Karpas-422 (cell line): ENCODE data around the gene FHIT. TPM values are rescaled to one million over a fixed set of nuclear protein-coding genes. Genes with fewer than 3 reads are reported as not detected.

Experiments
- DNase-seq: peaks from one replicate; pipeline ENCODE4 v3.0.0-alpha.2; 2015
- H2AFZ ChIP-seq: fragments of 200-600 bp; sonication (generic); 2 replicates; pipeline ENCODE4 v1.6.1; 2014; ENCODE audit warnings: antibody characterized with exemption, low read length, mixed read lengths
- H3K27ac ChIP-seq: fragments of 200-600 bp; sonication (generic); 2 replicates; pipeline ENCODE4 v1.5.1; 2014; ENCODE audit warnings: mild to moderate bottlenecking, low read length, moderate library complexity
- H3K27me3 ChIP-seq: fragments of 200-600 bp; sonication (generic); 2 replicates; pipeline ENCODE4 v1.6.1; 2014; ENCODE audit warnings: low read length, mixed read lengths
- H3K36me3 ChIP-seq: fragments of 200-600 bp; sonication (generic); 2 replicates; pipeline ENCODE4 v1.6.1; 2014; ENCODE audit warnings: low read length, mixed read lengths; ENCODE audit not compliant: insufficient read depth
- H3K4me1 ChIP-seq: fragments of 200-600 bp; sonication (generic); 2 replicates; pipeline ENCODE4 v1.6.1; 2014; ENCODE audit warnings: mild to moderate bottlenecking, low read length, mixed read lengths
- H3K4me2 ChIP-seq: fragments of 200-600 bp; sonication (generic); 2 replicates; pipeline ENCODE4 v1.6.1; 2014; ENCODE audit warnings: low read length, low read depth, mild to moderate bottlenecking; ENCODE audit not compliant: poor library complexity, severe bottlenecking
- H3K4me3 ChIP-seq: fragments of 200-600 bp; sonication (generic); 2 replicates; pipeline ENCODE4 v1.5.1; 2014; ENCODE audit warnings: mild to moderate bottlenecking, antibody characterized with exemption, low read length, mixed read lengths
- H3K79me2 ChIP-seq: fragments of 200-600 bp; sonication (generic); 2 replicates; pipeline ENCODE4 v1.6.1; 2014; ENCODE audit warnings: mild to moderate bottlenecking, low read length, mixed read lengths
- H3K9ac ChIP-seq: fragments of 200-600 bp; sonication (generic); 2 replicates; pipeline ENCODE4 v1.6.0; 2014; ENCODE audit warnings: low read length
- H3K9me2 ChIP-seq: fragments of 200-600 bp; sonication (generic), shearing (Covaris generic); replicated peaks from 2 replicates; pipeline ENCODE4 v1.6.0; 2014; ENCODE audit warnings: mild to moderate bottlenecking, low read length, moderate library complexity; ENCODE audit not compliant: insufficient read depth
- H3K9me3 ChIP-seq: fragments of 300-700, 200-600 bp; sonication (generic); 2 replicates; pipeline ENCODE4 v1.6.1; 2014; ENCODE audit warnings: low read length, mixed read lengths
- H4K20me1 ChIP-seq: fragments of 200-600 bp; sonication (generic); 2 replicates; pipeline ENCODE4 v1.6.1; 2014; ENCODE audit warnings: mild to moderate bottlenecking, antibody characterized with exemption, low read length, low read depth; ENCODE audit not compliant: insufficient read depth
- total RNA-seq: library from RNA; depleted of rRNA; stranded (reverse); fragments of >200 nt; shearing (Covaris generic); gene quantifications from 2 replicates; pipeline ENCODE4 v1.2.3, GENCODE V29; 2014; ENCODE audit warnings: low replicate concordance

The FHIT gene
- total RNA-seq, 1 experiment from 2014 or later = not detected

- no peaks in the 10 kb centered on the region for H4K20me1 ChIP-seq
- no peaks in the 10 kb centered on the region for H3K27me3 ChIP-seq
- H3K4me1 ChIP-seq = no peaks in the 10 kb centered on the region
- no peaks in the 10 kb centered on the region for H3K36me3 ChIP-seq
- H2AFZ ChIP-seq = no peak overlapping the region
- H3K9ac ChIP-seq = no peak overlapping the region
- no peak overlapping the region for H3K27ac ChIP-seq
- peaks cover 22% of the 10 kb centered on the region for H3K9me3 ChIP-seq
- no peak overlapping the region for H3K4me3 ChIP-seq
- H3K4me2 ChIP-seq = no peak overlapping the region
- DNase-seq = no peak
- H3K9me2 ChIP-seq = no peaks in the 10 kb centered on the region
- H3K79me2 ChIP-seq = no peaks in the 10 kb centered on the region
Measured at GRCh38 chr3:61158667-61159066, 92.6 kb downstream of the FHIT start.

- H3K4me3 ChIP-seq = no peak overlapping the region
- H2AFZ ChIP-seq = no peak overlapping the region
- H3K27me3 ChIP-seq = no peaks in the 10 kb centered on the region
- H3K79me2 ChIP-seq = no peaks in the 10 kb centered on the region
- no peak for DNase-seq
- H3K9ac ChIP-seq = no peak overlapping the region
- no peak overlapping the region for H3K4me2 ChIP-seq
- no peaks in the 10 kb centered on the region for H3K9me2 ChIP-seq
- no peaks in the 10 kb centered on the region for H4K20me1 ChIP-seq
- H3K36me3 ChIP-seq = no peaks in the 10 kb centered on the region
- no peak overlapping the region for H3K27ac ChIP-seq
- H3K4me1 ChIP-seq = no peaks in the 10 kb centered on the region
- H3K9me3 ChIP-seq = peaks cover 26% of the 10 kb centered on the region
Measured at GRCh38 chr3:61158216-61158615, 93.0 kb downstream of the FHIT start.

DNA sequence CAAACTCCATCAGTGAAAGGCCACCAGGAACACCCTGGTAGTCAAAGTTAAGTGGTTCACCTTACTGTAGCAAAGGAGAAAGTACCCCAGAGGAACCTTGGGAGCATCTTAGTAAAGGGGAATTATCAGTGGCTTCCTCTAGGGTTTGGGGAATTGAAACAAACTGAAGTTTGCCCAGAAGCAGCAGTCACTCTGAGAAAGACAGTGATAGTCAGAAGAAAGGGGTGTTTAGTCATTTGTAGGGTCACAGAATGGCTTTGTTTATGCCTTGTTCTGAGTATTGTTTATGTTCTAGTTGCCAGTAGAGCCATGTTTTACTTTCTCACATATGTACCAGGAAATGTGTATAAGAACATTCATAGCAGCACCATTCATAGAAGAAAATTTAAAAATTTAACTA lies 93.8 kb downstream of the FHIT start:
- no peak overlapping the region for H3K4me2 ChIP-seq
- H3K27me3 ChIP-seq = no peaks in the 10 kb centered on the region
- H3K9me3 ChIP-seq = peaks cover 26% of the 10 kb centered on the region
- H4K20me1 ChIP-seq = no peaks in the 10 kb centered on the region
- no peaks in the 10 kb centered on the region for H3K9me2 ChIP-seq
- H3K4me1 ChIP-seq = no peaks in the 10 kb centered on the region
- H3K27ac ChIP-seq = no peak overlapping the region
- no peak for DNase-seq
- H2AFZ ChIP-seq = no peak overlapping the region
- H3K79me2 ChIP-seq = no peaks in the 10 kb centered on the region
- no peak overlapping the region for H3K4me3 ChIP-seq
- H3K9ac ChIP-seq = no peak overlapping the region
- no peaks in the 10 kb centered on the region for H3K36me3 ChIP-seq

GRCh38 chr3:61155701-61156292 lies 95.5 kb downstream of the FHIT start:
- H3K4me1 ChIP-seq = no peaks in the 10 kb centered on the region
- H3K9ac ChIP-seq = no peak overlapping the region
- H3K36me3 ChIP-seq = no peaks in the 10 kb centered on the region
- H4K20me1 ChIP-seq = no peaks in the 10 kb centered on the region
- no peak overlapping the region for H3K4me3 ChIP-seq
- H3K4me2 ChIP-seq = no peak overlapping the region
- no peak for DNase-seq
- no peaks in the 10 kb centered on the region for H3K79me2 ChIP-seq
- no peak overlapping the region for H3K27ac ChIP-seq
- no peak overlapping the region for H2AFZ ChIP-seq
- no peaks in the 10 kb centered on the region for H3K27me3 ChIP-seq
- H3K9me3 ChIP-seq = peaks cover 34% of the 10 kb centered on the region
- H3K9me2 ChIP-seq = no peaks in the 10 kb centered on the region

DNA sequence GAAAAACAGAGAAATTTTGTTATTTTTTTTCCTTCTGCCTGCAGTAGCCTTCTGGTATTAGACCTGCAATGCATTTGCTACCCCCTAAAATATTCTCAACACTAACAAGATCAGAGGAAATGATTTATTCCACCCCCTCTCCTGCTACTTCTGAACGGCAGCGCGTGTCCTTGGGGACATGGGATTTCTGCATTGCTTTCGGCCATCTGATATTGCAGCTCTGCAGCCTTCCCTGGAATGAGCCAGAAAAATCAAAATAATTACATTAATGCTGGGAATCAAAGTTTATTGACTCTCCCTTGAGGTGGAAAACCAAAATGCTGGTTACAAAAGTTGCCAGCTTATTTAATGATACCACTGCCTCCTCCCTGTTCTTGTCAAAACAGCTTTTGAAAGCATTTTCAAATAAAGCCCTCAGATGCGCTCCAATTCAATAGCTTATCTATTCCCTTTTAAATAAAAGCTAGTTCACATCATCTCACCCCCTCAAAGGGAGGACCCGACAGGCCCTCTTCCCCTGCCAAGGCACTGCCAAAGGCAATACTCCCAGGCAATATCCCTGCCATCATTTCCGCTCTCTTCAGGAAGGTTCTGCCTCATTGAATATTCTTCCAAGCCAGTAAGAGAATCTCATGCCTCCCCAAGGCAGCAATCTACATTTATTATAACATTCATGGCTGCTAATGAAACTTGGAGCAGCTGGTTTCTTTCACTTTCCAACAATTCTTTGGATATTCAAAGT lies 96.6 kb downstream of the FHIT start:
- H3K79me2 ChIP-seq = no peaks in the 10 kb centered on the region
- DNase-seq = no peak
- H3K36me3 ChIP-seq = no peaks in the 10 kb centered on the region
- H3K4me2 ChIP-seq = no peak overlapping the region
- H4K20me1 ChIP-seq = no peaks in the 10 kb centered on the region
- no peak overlapping the region for H2AFZ ChIP-seq
- no peak overlapping the region for H3K27ac ChIP-seq
- no peak overlapping the region for H3K4me3 ChIP-seq
- H3K9ac ChIP-seq = no peak overlapping the region
- no peaks in the 10 kb centered on the region for H3K9me2 ChIP-seq
- H3K27me3 ChIP-seq = no peaks in the 10 kb centered on the region
- peaks cover 24% of the 10 kb centered on the region for H3K9me3 ChIP-seq
- no peaks in the 10 kb centered on the region for H3K4me1 ChIP-seq

DNA sequence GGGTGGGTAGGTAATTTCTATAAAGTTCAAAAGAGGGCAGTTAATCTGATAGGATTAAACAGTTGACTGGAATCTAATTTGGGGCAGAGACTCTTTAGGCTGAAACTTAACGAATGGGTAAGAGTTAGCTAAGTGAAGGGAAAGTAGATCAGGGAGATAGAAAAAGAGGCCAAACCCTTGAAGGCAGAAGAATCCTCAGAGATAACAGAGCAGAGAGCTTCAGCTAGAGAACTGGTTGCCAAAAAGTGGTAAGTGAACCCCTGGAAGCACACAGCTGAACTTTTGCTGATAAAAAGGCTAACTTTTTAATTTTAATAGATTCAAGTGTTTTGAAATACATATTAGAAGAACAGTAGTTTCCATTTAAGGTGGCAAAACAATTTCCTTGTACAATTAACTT lies 99.2 kb downstream of the FHIT start:
- H3K27me3 ChIP-seq = no peaks in the 10 kb centered on the region
- no peak overlapping the region for H3K27ac ChIP-seq
- H3K9ac ChIP-seq = no peak overlapping the region
- H2AFZ ChIP-seq = no peak overlapping the region
- no peaks in the 10 kb centered on the region for H3K9me2 ChIP-seq
- H4K20me1 ChIP-seq = no peaks in the 10 kb centered on the region
- H3K79me2 ChIP-seq = no peaks in the 10 kb centered on the region
- H3K4me1 ChIP-seq = no peaks in the 10 kb centered on the region
- peaks cover 16% of the 10 kb centered on the region for H3K9me3 ChIP-seq
- no peak for DNase-seq
- H3K36me3 ChIP-seq = no peaks in the 10 kb centered on the region
- no peak overlapping the region for H3K4me3 ChIP-seq
- H3K4me2 ChIP-seq = no peak overlapping the region

GRCh38 chr3:61149236-61149635 lies 102.0 kb downstream of the FHIT start:
- H3K27ac ChIP-seq = no peak overlapping the region

DNA sequence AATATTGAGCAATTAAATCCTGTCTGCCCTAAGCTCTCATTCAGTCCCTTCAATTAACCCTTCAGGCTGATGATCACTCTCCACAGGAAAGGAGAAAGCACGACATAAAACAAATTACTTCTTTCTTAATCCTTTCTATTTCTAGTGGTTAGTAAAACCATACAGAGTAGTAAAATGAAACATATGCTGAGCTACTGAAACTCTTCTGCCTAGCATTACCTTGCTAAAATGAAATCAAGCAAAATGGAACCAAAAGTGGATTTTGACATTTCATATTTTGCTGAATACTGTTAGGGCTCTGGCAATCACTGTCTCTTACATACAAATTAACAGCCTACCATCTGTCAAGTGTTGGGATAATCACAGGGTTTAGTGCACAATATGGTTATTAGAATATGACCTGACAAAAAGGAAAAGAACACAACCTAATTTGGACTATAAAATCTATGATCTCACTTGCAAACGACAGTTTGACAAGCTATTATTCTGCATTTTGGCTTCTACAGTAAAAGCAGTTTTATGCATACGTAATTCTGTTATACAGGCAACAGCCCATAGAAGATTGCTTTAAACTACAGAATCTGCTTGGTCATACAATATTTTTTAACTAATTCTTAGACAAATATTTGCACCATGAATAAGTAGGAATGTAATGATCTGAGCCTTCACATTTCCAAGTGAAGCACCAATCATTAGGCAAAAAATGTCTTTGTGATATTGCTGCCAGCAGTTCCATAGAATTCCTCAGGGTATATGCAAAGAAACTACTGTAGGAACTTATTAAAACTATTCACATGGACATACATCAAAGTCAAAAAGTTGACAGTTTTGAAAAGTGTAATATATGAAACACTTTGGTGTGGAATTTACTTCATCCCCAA lies 105.0 kb downstream of the FHIT start:
- Histone ChIP-seq H4K20me1 (no peaks in the 10 kb centered on the region), H3K4me2 (no peak overlapping the region), H3K27me3 (no peaks in the 10 kb centered on the region), H3K79me2 (no peaks in the 10 kb centered on the region), H3K4me1 (no peaks in the 10 kb centered on the region), H3K27ac (no peak overlapping the region), H3K9ac (no peak overlapping the region), H2AFZ (no peak overlapping the region), H3K4me3 (no peak overlapping the region), H3K36me3 (no peaks in the 10 kb centered on the region), H3K9me2 (no peaks in the 10 kb centered on the region), H3K9me3 (peaks cover 28% of the 10 kb centered on the region)
- no peak for DNase-seq

More at GRCh38 chr3:61149236-61149635, 102.0 kb downstream of the FHIT start:
- H3K9me3 ChIP-seq = peaks cover 28% of the 10 kb centered on the region
- H3K4me2 ChIP-seq = no peak overlapping the region
- H3K4me3 ChIP-seq = no peak overlapping the region
- no peak overlapping the region for H2AFZ ChIP-seq
- no peaks in the 10 kb centered on the region for H3K27me3 ChIP-seq
- no peaks in the 10 kb centered on the region for H3K9me2 ChIP-seq
- no peaks in the 10 kb centered on the region for H4K20me1 ChIP-seq
- H3K36me3 ChIP-seq = no peaks in the 10 kb centered on the region
- no peaks in the 10 kb centered on the region for H3K79me2 ChIP-seq
- H3K9ac ChIP-seq = no peak overlapping the region
- no peak for DNase-seq
- no peaks in the 10 kb centered on the region for H3K4me1 ChIP-seq
